Stimulated activated naive CD4-positive, alpha-beta T cell treated with Interleukin-2 at 50 U/mL for 16 hours (primary cell): ENCODE results near the gene ELF4.

Experiments used
- DNase-seq: peaks from one replicate; lab custom pipeline; 2025; lab: John Stamatoyannopoulos, UW

ELF4 gene

DNA sequence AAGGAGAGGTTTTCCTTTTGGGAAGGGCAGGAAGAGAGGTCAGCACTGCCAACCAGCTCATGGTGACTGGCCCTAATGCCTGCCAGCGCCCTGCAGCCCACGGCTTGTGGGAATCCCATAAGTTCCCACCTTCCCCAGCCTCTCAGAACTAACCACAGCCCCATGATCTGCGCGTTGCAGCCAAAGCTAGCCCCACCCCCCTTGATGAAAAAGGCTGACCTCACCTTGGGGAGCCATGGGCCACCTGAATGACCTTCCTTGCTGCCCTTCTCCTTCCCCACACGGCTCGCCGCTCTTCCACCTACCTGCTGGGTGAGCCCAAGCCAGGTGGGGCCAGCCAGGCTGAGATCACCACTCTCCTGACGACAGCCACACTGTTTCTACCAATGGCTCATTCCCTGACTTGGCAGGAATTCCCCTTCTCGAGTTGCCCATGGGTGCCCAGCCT lies 3.9 kb upstream of the ELF4 start:
- DNase-seq = no peak

DNA sequence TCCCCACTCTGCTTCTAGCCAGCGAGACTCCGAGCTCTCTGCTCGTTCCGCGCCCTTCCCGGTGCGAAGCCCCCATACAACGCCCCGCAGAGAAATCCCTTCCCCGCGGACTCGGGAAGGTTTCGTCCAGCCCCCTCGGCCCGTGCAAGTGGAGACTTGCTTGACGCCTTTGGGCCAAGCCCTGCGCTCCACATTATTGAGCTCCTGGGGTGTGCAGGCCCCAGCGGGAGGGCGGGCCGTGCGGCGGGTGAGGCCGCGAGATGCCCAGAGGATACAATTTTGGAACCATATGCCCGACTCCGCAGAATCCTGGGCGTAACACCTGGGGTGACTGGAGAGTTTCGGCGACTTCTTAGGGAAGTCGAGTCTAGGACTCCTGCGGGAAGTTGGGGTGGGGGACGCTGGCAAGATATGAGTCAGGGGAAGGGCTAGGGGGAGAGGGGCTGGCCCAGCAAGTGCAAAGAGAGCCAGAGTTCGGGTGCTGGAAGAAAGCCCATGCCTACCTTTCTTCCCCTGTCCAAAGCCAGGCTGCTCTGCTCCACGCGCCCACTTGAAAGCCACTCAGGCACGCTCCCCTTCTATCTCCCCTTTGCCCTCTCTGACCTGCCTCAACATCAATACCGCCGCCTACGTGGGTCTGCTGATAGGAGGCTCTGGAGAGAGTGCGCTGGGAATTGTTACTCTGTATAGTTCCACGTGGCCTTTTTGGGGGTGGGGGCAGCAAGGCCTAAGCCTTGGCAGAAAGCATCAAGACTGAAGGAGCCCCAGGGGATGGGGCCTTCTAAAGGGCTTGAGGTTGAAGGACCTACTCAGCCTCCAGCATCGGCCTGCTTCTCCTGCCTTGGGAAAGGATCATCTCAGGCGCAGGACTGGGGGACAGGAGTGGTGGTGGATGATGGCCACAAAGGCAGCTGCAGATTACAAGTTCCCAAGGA lies 1.2 kb upstream of the ELF4 start:
- DNase-seq = no peak

DNA sequence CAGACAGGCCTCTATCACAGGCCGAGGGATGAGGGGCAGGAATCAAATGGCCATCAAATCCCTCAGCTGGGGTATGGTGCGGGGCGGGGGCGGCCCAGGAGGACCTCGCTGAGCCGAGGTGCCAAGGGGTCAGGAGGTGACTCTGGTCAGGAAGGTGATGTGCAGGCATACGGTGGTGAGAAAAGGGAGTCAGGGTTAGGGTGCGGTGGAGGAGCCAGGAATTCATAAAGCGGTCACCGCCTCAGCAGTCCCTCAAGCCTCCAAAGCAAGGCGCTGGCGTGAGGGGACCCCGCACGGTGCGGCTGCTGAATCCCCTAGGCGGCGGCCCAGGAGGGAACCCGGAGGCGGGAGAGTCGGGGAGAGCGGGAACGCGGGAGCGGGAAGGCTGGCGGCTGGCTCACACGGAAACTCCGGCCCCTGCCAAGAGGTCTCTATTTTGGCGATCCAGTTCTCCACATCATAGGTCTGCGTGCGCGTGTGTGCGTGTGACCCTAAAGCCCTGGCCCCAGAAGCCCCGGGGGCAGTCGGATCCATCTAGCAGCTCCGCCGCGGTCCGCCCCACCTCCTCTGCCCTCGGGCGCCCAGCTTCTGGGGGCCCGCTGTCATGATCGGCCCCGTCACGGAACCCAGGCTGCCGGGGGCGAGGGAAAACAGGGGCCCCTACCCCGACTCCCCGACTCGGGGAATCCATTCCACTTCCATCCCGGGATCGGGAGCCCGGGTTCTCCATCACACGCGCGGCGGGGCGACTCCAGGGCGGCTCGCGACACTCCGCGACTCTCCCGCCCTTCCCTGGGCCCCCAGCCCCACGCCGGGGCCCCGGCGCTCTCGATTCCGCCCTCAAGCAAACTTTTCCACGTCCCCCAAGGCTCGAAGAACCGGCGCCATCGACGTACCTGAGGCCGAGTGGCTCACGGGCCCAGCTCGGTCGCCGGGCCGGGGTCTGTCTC lies 593 bp downstream of the ELF4 start:
- peak; percentile 3 for DNase-seq

DNA sequence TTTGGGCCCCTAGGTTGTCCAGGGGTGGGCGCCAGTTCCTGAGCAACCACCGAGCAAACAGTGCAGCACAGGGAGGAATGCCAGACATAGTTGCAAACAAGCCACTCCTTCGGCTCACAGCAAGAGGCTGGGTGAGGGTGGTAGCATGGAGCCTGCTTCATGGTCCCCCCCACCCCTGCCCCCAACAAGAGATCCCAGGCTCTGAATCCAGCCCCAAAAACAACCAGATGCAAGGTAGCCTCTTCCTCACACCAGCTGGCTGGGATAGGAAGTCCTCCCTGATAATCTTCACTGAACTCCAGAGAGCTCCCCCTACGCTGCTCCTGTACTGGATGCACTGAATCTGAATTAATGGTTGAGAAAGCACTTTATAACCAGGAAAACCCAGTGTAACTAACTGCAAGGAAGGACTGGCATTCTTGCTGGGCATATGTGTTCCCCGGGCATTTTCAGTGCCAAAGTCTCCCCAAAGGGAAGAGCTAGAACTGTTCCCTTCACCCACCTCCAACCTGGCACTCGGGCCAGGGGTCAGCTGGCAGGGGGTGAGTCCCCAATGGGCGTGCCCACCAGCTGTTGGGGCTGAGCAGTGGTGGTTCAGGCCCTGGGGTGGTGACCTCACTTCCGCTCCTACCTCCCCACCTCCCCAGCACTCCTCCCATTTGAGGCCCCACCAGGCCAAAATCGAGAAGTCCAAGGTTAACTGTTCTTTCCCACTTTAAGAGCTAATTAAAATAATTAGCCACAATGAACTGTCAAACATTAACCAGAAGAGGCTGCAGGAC lies 1.5 kb downstream of the ELF4 start:
- peak; percentile 10 for DNase-seq

DNA sequence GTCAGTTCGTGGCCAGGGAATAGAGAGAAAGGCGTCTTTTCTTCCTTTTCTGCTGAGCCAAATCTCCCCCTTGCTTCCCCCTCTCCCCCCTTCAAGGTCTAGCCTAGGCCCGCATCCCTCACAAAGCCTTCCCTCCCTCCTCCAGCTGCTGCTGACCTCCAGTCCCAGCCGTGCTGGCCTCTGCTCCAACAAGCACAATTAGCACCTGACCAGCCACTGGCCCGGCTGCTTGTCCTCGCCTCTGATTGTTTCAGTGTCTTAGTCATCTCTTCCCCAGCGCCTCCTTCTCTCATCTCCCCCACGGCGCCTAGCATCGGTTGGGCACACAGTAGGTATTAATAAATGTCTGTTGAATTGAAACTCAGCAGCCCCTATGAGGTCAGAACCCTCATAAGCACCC lies 4.2 kb downstream of the ELF4 start:
- DNase-seq = no peak

DNA sequence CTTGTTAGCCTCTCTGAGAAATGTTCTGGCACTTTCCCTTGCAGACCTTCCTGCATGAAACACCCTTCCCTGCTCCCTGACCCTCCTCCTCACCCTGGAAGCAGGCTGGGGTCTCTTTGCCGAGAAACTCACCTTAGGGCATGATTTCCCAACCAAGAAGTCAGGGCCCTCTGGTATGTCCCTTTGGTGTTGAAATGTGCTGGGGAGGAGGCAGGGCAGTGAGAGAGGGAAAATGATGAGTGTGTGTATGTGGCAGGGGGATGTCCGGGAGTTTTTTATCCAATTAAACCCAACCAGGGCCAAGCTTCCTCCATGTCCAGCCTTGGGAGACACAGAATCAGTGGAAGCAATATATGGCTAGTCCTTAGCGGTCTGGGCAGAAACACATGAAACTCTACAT lies 5.1 kb downstream of the ELF4 start:
- no peak for DNase-seq

DNA sequence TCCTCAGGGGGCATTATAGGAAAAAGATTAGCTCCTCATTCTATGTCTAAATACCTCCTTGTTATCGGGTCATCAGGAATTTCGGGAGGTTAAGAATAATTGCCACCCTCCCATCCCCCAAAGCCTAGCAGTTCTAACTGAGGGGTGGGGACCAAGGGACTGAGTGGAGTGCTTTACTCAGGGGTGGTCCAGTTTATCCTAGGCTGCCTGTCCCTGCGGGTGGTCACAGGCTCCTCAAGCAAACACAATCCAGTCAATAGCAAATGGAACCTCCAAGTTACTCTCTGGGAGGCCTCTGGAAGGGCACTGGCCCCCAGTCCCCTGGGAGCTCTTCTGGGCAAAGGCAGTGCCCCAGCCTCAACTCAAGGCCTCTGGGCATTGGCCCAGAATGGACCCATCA lies 6.7 kb downstream of the ELF4 start:
- DNase-seq = no peak

DNA sequence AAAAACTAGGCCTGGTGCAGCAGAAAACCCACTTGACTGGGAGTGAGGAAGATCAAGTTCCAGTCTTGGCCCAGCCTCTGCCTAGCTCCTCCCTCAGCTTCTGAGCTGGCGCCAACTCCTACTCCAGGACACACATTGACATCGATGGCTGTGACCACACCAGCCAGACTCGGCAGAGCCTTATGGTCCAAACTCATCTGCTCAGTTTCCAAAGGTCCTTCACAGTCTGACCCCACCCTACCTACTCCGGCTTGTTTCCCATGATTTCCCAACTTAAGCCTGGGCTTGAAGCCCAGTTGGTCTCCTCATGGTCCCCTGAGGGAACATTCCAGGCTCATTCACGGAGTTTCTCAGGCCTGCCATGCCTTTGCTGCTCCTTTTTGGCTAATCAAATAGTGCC lies 10.1 kb downstream of the ELF4 start:
- DNase-seq = no peak

DNA sequence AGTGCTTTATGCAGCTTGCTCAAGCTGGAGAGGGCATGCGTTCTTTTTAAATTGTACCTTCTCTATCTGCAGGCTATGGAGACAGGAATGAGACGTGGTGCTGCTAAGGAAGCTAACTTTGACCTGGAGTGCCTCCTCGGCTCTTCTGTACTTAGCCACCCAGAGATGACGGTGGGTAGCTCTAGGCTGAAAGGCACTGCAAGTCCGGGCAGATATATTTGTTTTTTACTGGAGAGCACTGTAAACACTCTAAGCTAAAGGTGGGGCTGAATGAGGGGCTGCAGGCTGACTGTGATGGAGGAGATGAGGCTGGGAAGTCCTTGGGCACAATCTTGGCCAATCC lies 12.1 kb downstream of the ELF4 start:
- no peak for DNase-seq

DNA sequence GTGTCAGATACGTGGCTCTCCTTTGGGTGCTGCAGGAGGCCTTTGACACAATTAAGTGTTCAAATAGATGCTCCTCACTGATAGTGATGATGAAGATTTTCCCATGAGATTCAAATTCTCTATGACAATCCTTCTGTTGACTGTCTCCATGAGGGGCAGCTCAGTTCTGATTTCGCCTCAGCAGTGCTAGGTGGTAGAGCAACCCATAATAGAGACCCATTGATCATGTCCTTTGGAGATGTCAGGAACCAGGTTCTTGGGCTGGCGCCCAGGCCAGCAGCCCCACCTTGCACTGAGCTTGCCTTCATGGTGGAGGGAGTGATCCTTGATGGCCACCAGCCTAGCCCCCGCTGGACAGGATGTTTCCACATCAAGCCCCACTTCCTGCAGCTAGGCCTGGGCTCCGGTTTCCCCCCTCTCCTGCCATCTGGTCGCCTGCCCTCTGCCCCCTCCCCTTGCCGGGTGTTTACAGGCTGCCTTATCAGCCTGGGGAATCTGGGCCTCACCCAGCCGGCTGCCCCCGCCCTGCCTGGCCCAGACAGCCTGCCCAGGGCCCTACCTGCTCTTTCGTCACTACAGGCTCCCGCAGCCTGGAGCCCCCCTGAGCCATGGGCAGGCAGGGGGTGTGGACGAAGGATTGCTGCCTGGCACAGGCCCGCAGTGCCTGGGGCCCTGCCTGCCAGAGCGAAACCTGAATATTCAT lies 12.6 kb downstream of the ELF4 start:
- peak; percentile 2 for DNase-seq

DNA sequence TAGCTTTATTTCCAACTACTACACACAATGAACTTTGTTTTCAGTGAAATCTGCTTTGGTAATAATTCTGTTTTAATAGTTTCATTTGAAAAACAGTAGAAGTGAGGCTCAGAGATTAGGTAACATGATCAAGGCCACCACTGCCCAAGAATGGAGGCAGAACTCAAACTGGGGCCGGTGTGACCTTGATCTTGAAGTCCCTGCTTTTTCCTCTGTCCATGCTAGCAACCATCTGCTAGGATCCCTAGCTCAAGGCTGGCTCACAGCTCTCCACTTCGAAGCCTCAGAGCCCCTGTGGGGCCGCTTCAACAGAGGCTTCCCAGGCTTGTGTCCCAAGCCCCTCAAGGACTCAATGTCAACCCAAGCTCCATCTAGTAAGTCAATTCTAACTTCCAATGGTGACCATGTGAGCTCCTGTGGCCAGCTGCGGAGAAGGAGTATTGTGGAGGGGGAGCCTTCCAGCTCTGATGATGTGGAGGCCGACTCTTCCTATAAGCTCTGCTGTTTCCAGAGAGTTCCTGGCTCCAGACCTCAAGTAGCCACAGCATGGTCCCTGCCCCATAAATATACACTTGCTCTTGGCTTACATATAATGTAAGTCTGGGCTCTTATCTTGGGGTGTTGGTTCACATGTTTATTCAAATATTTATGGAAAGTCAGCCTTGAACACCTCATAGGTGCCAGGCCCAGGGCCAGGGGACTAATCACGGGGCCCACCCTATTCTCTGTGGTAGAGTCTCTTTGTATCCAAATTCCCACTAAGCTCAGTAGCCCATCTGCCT lies 14.9 kb downstream of the ELF4 start:
- no peak for DNase-seq

DNA sequence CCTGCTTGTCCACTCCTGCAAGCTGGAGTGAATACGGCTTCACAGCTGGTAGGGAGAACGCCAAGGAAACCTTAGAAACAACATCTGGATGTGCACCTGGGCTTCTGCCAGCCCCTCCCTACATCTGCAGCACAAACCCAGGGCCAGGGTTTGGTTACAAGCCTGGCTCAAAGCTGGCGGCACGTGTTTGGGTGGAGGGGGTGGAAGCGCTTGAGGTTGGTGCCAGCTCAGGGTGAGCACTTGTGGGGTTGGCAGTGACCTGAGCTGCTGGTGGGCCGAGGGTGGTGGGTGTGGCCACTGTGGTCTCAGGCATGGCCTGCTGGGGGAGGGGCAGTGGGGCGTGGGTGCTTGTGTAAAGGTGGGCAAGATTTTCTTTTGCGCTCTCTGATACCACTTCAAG lies 15.6 kb downstream of the ELF4 start:
- DNase-seq = no peak

DNA sequence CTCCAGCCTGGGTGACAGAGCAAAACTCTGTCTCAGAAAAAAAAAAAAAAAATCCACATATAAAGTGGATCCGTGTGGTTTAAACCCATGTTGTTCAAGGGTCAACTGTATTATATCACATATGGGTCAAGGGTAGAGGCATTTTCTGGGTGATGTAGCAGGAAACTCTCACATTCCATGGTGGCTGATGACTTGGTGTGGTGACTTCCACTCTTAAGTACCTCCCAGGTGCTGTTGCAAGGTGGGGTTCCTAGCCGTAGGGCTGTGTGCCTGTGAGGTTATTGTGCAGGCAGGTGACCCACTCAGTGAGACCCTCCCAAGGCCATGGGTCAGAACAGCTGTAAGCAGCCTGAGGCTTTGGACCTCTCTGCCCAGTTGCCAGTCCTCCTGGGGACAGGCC lies 17.0 kb downstream of the ELF4 start:
- DNase-seq = no peak

DNA sequence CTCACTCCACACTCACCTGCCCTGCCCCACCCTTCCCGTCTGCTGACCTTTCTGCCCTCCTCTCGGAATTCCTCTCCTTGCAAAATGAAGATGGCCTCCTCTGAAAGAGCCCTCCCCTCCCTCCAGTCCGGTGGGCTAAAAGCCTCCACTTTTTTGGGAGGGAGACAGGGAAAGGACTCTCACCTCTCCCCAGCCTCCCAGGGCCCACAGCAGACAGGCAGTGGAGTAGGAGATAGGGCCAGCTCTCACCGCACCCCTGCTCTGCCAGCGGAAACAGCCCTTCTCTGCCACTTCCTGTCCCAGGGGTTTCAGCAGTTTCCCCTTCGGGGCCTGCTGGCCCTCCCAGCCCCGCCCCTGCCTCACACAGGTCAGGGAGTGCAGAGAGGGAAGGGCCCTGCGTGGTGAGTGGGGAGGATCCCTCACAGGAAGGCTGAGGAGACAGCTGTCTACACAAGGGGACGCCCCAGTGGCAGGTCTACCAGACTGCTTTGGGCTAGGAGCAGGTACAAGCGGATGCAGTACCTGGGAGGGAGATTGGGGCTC lies 18.2 kb downstream of the ELF4 start:
- peak; percentile 71 for DNase-seq

DNA sequence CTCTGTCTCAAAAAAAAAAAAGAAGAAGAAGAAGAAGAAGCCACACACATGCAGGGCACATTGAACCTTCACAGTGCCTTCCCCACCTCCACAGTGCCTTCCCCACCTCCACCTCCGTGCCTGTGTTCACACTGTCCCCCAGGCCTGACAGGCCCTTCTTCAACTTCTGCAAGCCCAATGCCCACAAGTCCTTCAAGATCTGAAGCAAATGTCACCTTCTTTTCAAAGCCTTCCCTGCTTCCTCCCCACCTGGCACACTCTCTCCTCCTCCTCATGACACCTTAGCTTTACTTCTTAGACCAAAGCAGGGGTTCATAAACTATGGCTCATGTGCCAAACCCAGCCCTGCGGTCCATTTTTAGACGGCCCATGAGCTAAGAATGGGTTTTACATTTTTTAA lies 19.9 kb downstream of the ELF4 start:
- DNase-seq = no peak

DNA sequence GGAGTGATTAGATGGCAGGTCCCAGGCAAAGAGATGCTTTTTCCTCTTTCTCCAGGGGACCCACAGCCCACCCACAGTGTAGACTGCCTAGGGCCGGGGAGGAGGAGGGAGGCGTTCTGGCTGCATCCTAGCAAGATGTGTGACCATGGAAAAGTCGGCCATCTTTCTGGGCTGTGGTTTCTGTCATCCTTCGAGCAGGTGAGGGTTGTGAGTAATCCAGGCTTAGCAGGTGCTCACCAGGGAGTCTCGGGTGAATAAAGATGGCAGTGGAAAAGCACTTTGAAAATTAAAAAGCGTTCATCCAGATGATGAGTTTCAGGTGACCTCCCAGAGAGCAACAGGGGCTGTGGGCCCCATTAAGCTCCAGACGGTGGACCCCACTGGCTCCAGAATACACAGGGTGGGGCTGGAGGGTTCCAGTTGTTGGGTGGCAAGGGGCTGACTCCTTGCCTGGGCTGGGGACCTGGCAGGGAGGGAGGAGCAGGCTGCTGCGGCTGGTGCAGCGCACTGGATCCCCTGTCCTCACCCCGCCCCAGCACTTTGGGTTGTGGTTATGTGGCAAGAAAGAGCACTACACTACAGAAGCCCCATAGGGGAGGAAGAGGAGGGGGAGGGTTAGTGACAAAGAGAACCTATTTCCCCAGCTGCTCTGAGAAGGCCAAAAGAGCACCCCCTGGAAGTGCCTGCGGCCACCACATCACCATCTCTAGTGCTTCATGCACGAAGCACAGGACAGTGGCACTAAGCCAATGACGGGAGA lies 23.7 kb downstream of the ELF4 start:
- peak; percentile 58 for DNase-seq

DNA sequence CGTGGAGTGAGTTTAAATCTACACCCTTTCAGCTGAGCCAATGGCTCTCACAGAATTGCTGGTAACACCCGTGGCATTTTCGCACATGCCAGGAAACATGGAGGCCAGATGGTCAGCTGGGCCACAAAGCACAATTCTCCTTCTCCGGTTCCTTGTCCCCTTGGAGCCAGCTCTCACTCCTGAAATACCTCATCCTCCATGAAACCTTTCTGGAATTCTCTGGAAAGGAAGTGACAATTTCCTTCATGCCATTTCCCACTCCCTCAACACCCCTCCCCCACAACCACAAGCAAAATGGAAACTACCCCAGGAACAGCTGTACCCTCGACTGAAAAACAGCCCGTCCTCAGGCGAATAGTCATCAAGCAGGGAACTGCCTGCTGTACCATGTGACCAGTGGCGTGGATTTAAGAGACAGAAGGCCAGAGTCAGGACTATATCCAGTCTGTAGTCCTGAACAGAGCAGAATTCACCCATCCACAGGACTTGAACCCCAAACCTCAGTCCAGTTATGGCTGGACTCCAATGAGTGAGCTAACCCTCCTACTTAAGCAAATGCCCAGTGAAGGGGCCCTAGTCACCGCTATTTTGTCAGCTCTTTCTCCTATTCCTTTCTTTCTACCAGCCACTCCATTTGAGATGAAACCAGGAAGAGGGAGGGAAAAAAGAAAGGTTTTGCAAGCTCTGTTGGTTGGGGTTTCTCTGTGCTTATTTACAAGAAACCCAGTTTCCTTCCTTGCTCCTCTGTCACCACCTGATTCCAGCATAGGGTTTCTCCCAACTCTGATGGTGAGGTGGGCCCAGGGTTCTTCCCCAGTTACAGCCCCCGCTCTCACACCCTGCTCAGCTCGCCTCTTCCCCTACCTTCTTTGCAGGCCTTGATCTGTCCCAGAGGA lies 24.5 kb downstream of the ELF4 start:
- no peak for DNase-seq

DNA sequence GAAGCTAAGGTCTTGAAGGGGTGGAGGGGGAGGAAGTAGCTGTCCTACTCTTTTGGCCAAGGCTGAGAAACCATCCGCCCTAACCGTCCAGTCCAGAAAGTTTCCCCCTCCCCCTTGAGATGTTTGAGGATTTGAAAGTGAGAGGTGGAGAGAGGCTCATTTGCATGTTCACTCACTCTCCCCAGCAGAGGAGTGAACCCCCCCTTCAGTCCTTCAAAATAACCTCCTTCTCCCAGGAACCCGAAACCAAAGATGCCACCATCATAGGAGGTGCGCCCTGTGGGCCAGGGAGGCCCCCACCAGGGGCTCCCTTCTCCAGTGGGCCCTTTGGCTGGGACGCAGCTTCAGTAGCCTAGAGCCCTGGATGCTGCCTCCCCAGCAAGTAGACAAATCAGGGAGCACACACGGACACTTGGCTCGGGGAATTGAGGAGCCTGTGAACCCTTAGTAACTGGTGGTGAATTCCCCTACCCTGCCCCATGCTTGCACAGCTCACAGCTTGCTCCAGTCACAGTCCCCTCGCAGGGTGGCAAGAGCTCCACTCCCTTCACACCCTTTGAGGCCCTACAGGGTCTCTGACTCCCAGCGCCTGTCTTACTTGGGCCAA lies 25.6 kb downstream of the ELF4 start:
- DNase-seq = no peak
